COLO829 (cell line): ENCODE results near the gene DTNA.
"Not testable (repeated sequence)": the region's sequence is repeated elsewhere in the genome, so short reads cannot be mapped to it uniquely, and the experiment has no call there.

ENCODE experiments used
- DNase-seq: peaks from one replicate; pipeline ENCODE4 v3.0.0; 2012; ENCODE audit warnings: low spot score

DTNA gene

DNA sequence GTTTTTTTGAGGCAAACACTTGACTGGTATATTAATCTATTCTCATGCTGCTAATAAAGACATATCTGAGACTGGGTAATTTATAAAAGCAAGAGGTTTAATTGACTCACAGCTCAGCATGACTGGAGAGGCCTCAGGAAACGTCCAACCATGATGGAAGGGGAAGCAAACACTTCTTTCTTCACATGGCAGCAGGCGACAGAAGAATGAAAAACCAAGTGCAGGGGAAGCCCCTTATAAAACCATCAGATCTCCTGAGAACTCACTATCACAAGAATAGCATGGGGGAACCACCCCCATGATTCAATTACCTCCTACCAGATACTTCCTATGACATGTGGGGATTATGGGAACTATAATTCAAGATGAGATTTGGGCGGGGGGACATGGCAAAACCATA, 194.9 kb downstream of the DTNA start:
- no peak for DNase-seq

DNA sequence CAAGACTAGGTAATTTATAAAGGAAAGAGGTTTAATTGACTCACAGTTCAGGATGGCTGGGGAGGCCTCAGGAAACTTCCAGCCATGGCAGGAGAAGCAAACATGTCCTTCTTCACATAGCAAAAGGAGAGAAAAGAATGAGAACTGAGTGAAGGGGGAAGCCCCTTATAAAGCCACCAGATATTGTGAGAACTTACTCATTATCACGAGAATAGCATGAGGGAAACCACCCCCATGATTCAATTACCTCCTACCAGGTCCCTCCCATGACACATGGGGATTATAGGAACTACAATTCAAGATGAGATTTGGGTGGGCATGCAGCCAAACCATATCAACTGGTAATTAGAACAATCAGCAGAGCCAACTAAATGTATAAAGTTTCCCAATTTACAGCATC, 196.9 kb downstream of the DTNA start:
- DNase-seq, result not testable (repeated sequence)

- no peak for DNase-seq
Measured at GRCh38 chr18:34909637-34910364, 199.7 kb downstream of the DTNA start.

- DNase-seq, result no peak
Measured at GRCh38 chr18:34911081-34911480, 201.0 kb downstream of the DTNA start.

DNA sequence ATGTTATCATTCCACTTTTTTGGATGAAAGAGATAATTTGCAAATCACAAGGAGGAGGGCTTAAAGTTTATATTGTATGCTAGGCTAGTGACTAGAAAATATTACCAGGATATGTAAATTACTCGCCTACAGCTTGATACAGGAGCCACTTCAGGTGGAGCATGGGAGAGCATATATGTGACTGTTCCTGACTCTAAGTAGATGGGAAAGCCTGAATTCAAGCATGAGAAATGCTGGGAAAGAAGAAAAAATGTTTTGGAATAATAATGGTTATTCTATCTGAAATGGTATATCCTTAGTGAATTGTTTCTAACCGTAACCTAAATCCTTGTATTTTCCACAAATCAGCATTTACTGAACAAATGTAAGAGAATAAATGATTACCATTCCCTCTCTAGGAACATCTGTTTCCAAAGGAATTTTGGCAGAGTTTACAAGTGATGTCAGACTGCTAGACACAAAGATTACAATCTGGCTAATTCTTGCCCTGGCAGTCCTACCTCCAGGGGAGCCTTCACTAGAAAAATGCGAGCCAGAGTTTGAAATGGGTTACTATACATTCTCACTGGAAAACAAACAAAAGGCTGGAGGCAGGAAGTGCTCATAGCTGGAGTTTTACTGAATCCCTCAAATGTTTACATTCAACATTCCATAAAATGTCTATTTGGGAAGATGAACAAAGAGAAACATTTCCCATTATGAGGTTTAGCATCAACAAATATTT, 201.7 kb downstream of the DTNA start:
- no peak for DNase-seq

- peak; percentile 28 for DNase-seq
Measured at GRCh38 chr18:34913837-34914661, 204.0 kb downstream of the DTNA start.

- DNase-seq, result no peak
Measured at GRCh38 chr18:34915046-34915445, 204.9 kb downstream of the DTNA start.

DNA sequence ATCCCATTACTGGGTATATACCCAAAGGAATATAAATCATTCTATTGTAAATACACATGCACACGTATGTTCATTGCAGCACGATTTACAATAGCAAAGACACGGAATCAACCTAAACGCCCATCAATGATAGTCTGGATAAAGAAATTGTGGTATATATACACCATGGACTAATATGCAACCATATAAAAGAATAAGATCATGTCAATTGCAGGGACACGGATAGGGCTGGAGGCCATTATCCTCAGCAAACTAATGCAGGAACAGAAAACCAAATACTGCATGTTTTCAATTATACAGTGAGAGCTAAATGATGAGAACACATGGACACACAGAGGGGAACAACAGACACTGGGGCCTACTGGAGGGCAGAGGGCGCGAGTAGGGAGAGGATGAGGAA, 206.4 kb downstream of the DTNA start:
- DNase-seq, result not testable (repeated sequence)

DNA sequence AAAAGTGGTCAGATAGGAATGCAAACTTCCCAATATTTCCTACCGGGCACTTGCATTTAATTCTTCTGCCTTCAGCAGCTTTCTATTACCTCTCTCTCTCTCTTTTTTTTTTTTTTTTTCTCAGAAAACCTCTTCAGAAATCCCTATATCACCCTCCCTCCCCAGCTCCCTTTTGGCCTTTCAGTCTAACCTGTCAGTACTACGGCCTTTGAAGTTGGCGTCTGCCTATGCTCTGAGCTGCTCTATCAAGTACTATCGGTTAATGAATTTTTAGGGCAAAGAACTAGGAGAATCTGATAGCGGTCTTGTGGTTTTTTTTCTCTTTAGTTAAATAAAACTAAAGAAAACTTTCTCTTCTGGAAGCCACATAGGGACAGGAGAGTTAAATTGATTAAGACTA, 208.8 kb downstream of the DTNA start:
- DNase-seq, result no peak

- DNase-seq, result no peak
Measured at GRCh38 chr18:34921226-34921625, 211.1 kb downstream of the DTNA start.

- no peak for DNase-seq
Measured at GRCh38 chr18:34921811-34922385, 211.8 kb downstream of the DTNA start.

DNA sequence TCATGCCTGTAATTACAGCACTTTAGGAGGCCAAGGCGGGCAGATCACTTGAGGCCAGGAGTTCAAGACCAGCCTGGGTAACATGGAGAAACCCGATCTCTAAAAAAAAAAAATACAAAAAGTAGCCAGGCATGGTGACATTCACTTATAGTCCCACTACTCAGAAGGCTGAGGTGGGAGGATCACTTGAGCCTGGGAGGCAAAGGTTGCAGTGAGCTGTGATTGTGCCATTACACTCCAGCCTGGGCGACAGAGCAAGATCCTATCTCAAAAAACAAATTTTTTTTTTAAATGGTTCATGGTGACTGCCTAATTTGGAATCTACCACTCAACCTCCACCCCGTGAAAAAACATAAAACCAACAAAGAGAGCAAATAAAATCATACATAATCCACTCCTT, 212.5 kb downstream of the DTNA start:
- DNase-seq, result not testable (repeated sequence)

GRCh38 chr18:34923911-34924310, 213.8 kb downstream of the DTNA start:
- no peak for DNase-seq

DNA sequence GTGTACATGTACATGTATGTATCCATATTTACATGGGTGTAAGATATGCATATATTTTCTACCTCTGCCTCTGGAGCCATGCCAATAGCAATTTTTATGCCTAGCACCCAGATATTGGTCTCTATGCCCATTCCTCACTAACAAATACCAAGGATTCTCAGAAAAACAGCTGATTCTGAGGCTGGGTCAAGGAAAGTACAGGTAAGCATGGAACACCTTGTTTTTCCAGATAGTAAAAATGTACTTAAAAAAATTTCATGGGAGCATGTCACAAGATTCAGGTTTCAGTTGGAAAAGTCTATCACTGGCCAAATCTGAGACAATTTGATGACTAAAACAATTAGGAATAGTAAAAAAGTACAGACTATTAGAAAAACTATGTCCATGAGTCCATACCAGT, 216.6 kb downstream of the DTNA start:
- DNase-seq, result no peak

DNA sequence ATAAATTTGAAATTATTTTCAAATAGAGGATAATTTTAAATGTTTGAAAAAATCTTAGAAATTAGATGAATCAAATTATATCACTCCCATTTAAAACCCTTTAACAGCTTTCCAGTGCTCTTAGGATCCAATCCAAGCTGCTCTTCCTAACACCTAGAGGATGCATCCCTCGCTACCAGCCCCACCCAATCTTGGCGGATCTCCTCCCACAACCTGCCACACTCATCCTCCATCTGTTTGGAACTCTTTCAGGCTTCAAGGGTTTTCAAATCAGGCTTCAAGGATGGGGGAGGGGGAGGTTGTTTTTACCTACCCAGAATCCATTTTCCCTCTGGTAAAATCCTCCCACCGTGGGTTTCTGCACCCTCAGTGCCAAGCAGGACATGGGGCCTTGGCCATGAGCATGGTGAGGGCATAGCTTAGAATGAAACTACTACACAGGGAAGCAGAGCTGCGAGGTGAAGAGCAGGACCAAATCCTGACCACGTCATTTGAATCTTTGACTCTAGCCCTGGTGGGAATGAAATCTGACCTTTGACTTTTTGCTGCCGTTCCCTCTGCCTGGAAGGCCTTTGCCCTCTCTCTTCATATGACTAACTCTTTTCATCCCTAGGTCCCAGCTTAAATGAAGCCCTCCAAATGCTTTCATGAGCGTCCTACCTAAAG, 218.1 kb downstream of the DTNA start:
- no peak for DNase-seq

DNA sequence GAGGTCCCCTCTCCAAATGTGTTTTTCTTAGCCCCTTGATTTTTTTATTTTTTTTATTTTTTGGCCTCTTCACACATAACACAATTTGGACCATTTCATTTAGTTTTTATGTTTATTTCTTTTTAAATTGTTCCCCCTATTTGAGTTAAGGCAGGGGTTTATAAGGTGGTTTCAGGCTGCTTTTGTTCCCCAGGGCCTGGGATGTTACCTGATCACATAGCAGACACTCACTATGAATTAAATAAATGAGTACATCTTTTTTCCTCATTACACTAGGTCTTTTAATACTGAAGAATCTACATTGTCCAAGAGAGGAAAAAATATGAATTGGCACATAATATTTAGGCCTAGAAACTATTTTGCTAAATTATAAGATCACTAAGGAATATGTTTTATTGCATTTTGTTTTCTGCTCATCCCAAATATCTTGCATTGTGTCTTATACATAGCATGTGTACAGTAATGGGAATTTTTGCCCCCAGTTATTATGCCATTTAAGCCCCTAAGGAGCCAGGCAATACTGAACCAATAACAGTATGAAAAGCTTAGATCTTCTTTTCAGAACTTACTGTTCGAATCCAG, 218.7 kb downstream of the DTNA start:
- DNase-seq, result no peak

- DNase-seq, result peak; percentile 24
Measured at GRCh38 chr18:34929336-34929780, 219.3 kb downstream of the DTNA start.

DNA sequence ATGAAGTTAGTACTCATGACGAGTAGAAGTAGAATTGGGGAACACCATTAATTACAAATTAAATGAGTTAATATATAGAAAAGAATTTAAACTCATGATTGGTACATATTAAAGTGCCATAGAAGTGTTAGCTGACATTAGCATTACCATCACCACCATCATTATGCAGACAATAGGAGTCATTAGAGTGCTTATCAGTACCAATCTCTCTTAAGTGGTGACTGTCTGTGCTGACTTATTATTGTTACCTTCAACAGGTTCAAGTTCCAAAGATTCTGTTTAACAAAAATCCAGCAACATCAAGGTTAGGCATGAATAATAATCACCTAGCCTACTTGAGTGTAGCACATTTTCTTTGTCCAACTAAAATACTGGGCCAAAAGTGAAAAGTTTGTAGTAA, 222.3 kb downstream of the DTNA start:
- no peak for DNase-seq

GRCh38 chr18:34932792-34933466, 222.8 kb downstream of the DTNA start:
- no peak for DNase-seq

- peak; percentile 4 for DNase-seq
Measured at GRCh38 chr18:34933909-34934661, 224.0 kb downstream of the DTNA start.
